ENCODE results near the gene TFPI. TPM values are rescaled to one million over a fixed set of nuclear protein-coding genes. Genes with fewer than 3 reads are reported as not detected.

Gene TFPI
- total RNA-seq, 2 donors from 2014 or later: 42.7 to 68.6 TPM

DNA sequence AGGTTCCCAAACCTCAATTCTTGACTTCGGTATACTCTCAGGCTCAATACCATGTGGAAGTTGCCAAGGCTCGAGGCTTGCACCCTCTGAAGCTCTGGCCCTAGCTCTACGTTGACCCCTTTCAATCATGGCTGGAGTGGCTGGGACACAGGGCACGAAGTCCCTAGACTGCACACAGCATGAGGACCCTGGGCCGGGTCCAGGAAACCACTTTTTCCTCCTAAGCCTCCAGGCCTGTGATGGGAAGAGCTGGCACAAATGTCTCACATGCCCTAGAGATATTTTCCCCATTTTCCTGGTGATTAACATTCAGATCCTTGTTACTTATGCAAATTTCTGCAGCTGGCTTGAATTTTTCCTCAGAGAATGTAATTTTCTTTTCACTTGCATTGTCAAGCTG lies 61.1 kb downstream of the TFPI start:
- intact Hi-C loops (cut with DNase I): loop anchor here in 1 of 2 donors (10.0 kb wide), 1 partner anchor 1022 kb away; no protein-coding TSS in a partner anchor
- ATAC-seq: no peak
- no peak for DNase-seq

DNA sequence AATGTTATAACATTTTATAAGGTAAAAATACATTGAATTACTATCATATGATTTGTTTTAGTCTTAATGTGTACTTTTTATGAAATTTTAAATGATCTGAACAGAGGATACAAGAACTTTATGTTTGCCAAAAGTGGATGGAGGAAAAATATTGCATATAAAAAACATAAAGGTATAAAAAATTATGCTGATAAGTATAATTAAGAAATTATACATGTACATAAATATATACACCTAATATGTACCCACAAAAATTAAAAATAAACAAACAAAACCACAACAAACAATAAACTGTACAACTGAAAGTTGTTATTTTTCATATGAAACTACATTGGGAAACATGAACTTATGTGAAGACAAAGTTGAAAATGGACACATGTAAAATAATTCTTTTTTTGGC lies 68.0 kb downstream of the TFPI start:
- intact Hi-C loops (cut with DNase I): no loop called here
- DNase-seq: no peak
- ATAC-seq: no peak

DNA sequence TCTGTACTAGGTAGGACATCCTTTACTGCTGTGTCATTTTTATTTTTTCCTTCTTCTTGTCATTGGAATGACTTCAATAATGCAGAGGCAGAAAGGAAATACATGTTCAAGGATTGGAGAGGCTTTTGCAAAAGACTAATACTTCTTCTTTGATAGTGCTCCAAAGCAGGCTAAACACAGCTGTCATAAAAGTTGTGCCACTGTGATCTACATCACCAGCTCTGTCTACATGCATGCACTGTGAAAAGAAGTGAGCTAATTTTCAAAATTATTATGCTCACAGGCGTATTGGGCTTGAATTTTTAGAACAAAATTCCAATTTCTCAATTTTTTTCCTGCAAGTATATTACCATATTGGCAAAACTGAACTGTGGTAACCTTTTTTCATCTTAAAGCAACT lies 68.7 kb downstream of the TFPI start:
- ATAC-seq: no peak
- no peak for DNase-seq
- intact Hi-C loops (cut with DNase I): no loop called here

DNA sequence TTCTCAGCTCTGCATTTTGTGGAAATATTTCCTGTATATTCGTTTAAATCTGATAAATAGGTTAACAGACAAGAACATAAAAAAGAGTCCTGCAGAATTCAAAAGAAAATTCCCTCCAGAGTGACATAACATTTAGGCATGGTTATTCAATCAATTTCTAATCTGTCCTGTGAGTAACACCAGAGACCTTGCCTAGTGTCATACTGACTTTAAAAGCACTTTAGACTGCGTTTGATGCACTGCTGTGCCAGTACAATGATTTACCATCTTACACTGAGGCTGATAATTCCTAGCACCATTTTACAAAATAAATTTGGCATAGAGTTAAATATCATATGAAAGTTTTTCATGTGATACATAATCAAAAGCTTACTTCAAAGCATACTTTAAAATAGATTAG lies 70.7 kb downstream of the TFPI start:
- ATAC-seq: no peak
- intact Hi-C loops (cut with DNase I): no loop called here
- no peak for DNase-seq

DNA sequence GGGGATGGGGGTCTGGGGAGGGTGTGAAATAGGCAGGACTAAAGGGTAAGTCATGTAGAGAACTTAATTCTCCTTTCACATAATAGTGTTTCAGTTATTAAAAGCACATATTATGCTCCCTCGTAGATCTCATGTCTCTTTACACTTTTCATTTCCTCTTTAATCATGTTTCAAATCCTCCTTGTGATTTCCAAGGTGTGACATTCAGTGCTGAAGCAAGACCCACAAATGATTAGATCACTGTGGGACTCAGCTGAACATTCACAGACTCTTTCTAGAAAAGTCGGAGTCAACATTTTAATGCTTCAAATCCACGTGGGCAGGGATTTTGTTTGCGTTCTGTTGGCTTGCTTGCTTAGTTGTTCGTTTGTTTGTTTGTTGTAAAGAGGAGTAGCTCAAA lies 71.4 kb downstream of the TFPI start:
- ATAC-seq (no peak), DNase-seq (no peak)
- intact Hi-C loops (cut with DNase I): no loop called here

DNA sequence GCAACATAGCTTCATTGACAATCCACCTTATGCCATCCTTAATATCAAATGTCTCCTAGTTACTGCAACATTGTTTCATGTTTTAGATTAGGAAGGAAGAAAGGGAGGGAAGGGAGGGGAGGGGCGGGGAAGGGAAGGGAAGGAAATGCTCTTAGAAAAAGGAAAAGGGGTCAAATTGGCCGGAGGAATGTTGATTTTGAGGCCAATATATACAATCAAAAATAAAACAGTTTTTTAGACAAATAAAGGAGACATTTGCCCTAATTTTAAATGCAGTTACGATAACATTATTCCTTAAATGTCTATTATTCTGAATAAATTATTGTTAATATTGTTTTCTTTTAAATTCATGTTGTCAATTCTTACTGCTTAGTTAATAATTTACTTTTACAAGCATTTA lies 72.7 kb downstream of the TFPI start:
- ATAC-seq (no peak), DNase-seq (no peak)
- intact Hi-C loops (cut with DNase I): no loop called here

DNA sequence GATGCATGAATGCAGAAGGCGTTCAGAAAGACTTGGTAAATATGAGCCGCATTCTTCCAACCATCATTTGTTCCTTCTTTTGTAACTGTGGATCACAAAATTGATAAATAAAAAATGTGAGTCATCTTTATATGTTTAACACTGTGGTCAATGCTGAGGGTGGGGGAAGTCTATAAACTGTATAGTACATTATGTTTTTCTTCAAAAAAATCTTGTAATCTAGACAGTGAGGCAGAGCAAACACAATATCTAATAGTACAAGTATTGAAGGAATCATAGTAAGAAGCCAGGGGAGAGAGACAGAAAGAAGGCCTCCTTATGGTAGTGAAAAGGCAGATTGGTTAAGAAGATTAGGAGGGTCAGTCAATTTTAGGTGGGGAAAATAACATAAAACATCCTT lies 75.5 kb downstream of the TFPI start:
- ATAC-seq: no peak
- no peak for DNase-seq
- intact Hi-C loops (cut with DNase I): no loop called here

DNA sequence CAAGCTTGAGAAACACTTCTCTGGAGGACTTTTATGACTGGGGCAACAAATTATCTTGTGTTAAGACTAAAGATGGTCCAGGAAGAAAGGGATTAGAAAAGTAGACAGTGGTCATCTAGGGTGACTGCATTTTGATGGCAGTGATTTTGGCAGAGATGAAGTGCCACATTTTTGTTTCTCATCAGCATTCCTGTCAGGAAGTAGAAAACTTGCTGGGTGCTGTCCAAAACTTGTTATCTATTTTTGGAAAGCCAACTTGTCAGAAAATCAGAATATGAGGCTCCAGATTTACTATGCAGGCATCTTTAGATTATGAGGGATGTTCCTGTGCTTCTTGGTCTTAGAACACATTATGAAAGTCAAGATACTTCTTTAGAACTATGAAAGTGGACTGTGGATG lies 77.2 kb downstream of the TFPI start:
- intact Hi-C loops (cut with DNase I): no loop called here
- ATAC-seq (no peak), DNase-seq (no peak)

DNA sequence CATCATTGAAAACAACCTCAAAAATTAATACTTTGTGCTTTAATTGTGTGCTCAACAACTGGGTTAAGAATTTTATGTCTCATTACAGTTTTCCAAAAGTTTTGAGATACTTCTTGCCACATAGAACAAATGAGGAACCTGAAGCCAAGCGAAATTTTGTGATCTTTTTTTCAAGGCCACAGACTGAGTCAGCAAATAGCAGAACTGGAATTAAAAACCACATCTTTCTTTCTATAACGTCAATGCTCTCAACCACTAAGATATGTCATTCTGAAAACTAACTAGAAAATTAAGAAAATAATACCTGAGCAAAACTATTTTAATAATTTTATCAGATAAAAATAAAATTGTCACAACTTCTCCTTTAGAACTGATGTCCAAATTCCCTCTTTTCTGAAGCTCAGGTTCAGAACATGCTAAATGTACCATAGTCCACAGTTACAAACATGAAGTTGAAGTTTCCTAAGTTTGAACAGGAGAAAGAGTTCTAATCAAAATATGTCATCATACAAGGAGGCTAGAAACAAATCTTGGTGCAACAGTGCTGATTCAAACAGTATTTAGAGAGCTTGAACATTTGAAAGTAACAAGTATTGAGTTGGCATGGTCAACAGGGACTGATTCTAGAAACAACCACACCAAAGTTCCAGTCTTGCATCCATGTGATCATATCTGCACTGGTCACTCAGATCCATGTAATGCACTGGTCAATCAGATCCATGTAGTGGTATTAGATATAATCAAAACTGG lies 78.6 kb downstream of the TFPI start:
- ATAC-seq (no peak), DNase-seq (no peak)
- intact Hi-C loops (cut with DNase I): no loop called here

DNA sequence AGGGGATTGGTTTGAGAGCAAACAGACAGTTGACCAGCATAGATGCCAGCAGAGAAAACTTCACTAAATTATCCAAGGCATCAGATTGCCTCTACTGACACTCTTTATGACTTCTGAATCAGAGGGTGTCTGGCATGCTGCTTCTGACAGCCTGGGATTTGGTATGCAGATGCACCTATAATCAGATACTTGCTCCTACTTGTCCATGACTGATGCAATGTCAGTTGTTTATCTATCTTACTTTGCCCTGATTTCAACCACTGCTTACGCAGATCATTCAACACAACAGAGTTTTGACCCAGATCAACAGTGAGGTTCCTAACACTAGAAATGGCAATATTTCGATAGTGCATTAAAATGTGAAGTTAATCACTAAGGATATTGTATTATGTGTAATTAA lies 83.5 kb downstream of the TFPI start:
- no peak for DNase-seq
- no peak for ATAC-seq
- intact Hi-C loops (cut with DNase I): no loop called here

DNA sequence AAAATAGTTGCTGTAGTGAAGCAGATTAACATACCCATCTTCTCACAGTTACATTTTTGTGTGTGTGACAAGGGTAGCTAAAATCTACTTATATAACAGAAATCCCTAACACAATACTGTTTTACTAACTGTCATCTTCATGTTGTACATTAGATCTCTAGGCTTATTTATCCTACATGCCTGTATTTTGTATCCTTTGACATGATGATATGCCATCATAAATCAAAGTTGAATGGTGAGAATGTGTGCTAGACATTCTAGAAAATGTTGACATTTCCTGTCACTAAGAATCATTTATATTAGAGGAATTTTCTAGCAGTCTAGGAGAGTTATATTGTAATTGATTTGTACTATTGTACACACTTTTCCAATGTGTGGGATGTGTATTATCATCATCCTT lies 84.7 kb downstream of the TFPI start:
- ATAC-seq: no peak
- no peak for DNase-seq
- intact Hi-C loops (cut with DNase I): no loop called here

DNA sequence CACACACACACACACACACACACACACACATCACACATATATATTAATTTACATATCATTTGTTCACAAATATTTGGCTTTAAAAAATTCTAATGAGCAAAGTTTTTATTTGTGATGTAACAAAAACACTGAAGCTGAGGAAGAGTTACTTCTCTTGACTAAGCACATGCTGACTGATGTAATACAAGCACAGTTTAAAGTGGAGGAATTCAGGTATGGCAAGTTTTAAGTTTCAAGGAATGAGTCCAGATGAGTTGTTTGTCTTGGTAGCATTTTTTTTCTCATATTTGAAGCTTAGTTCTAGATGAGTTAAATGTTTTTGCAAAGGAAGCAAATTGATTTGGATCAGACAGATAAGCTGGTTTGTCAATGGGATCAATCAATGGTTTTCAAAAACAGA lies 86.0 kb downstream of the TFPI start:
- intact Hi-C loops (cut with DNase I): no loop called here

DNA sequence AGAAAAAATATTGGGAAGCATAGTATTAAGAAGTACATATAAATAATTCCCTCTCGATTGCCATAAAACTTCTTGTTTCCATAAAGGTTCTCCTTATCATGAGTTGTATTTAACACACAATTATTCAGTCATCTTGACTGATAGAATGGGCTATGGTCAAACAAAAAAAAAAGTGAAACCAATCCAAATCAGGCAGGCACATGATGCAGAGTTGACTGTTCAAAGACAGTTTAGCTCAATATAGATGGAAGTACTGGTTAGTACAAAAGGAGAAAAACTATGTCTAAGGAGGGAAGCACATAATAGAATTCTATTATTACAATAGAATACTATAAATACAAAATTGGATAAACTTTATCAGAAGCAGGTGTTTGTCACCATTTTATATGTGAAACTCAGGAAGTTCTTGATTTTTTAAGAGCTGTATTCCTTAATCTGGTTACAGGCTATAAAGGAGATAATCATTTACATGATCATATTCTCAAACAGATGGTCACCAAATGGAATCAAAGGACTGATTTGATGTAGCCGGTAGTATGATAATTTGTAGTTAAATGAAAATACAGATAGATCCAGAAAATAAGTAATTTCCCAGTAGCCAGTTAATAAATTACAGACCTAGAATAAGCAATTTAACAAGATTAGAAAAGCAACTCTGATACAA lies 88.0 kb downstream of the TFPI start:
- intact Hi-C loops (cut with DNase I): no loop called here
- no peak for DNase-seq
- no peak for ATAC-seq

More for the DNA sequence above, 86.0 kb downstream of the TFPI start:
- no peak for DNase-seq
- ATAC-seq: no peak

DNA sequence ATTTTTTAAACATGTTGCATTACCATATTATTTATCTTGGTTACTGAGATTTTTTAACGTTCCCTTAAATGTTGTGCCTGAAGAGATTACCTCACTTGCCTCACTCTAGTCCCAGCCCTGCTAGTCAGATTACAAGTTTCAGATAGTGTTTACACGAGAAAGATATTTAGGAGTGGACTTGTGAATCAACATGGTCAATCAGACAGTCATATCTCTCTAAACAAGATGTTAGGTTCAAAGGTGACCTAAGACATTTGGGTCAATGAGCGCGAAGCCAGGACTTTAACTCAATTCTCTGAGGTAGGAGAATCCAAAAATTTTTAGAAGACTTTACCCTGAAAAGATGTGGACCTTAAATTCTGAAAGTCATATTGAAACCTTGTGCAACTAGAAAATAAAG lies 91.4 kb downstream of the TFPI start:
- ATAC-seq (no peak), DNase-seq (no peak)
- intact Hi-C loops (cut with DNase I): no loop called here

DNA sequence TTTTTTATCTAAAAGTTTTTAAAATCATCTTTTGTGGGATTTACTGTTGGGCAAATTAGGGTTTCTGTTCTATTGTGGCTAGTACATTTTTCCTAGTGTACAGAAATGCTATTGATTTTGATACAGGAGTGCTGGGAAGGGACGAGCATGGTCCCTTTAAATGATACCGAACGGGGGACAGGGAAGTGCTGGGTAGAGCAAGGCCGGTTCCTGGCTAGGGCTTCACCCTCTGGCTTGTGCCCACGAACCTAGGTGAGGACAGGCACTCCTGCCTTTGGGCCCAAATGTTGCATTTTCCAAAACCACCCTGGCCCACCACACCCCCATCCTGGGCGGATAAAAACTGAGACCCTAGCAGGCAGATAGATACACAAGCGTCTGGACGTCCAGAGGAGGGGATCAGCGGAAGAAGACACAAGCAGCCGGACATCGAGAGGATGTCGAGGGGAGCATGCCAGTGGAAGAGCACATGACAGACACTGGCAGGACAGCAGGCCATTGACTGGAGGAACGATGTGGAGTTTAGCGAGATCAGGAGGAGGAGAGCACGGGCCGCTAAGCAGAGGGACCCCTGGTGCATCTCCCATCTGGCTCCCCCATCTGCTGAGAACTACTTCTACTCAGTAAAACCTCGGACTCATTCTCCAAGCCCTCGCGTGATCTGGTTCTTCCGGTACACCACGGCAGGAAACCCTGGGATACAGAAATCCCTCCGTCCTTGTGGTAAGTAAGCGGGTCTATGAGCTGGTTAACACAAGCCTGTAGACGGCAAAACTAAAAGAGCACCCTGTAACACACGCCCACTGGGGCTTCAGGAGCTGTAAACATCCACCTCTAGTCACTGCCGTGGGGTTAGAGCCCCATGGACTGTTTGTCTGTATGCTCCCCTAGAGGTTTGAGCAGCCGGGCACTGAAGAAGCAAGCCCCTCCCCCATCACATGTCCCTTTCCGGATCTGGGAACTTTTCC lies 92.7 kb downstream of the TFPI start:
- intact Hi-C loops (cut with DNase I): no loop called here
- peak; percentile 93 to 94 for ATAC-seq

DNA sequence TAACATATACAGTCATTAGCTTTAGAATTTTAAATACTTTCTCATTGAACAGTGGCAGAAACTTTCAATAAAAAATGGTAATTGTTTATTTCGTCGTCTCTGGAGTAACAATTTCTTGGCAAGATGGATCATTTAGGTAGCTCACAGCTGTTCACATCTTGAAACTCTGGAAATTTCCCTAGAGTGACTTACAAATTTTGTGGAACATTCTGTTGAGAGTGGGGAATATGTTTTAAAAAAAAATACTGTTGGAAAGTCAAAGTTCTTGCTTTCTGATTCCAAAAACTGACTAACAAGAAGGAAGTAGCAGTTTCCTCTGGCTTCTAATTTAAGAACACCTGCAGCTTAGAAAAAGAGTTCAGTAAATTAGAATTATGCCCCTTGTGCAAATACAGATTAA lies 95.0 kb downstream of the TFPI start:
- no peak for ATAC-seq
- intact Hi-C loops (cut with DNase I): no loop called here

More for the DNA sequence above, 92.7 kb downstream of the TFPI start:
- DNase-seq: peak; percentile 39

DNA sequence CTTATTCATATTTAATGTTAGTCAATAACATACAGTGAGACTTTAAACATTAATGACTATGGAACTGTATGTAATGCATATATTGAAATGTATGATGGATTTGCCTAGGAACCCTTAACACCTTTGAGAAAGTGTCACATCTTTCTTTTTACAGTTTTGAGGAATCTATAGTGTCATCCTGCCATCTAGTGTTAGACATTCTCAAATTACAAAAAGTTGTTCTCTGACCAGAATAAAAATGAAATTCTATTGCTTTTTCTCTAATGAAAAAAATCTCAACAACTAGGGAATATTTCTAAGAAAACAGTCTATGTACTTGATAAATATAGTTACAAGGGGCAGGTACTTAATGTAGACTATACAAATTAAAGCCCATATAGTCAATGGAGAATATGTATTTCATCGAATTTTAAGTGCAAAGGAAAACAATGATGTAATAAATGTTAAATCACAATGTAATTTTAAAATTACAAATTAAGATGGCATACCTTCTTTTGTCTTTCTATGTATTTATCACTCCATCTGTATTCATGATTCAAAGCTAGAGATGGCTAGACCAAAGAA lies 101.1 kb downstream of the TFPI start:
- intact Hi-C loops (cut with DNase I): loop anchor here (1.0 to 5.0 kb wide), 3 partner anchors 156 to 591 kb away; no protein-coding TSS in a partner anchor
- DNase-seq (no peak), ATAC-seq (no peak)

More for the DNA sequence above, 95.0 kb downstream of the TFPI start:
- no peak for DNase-seq

DNA sequence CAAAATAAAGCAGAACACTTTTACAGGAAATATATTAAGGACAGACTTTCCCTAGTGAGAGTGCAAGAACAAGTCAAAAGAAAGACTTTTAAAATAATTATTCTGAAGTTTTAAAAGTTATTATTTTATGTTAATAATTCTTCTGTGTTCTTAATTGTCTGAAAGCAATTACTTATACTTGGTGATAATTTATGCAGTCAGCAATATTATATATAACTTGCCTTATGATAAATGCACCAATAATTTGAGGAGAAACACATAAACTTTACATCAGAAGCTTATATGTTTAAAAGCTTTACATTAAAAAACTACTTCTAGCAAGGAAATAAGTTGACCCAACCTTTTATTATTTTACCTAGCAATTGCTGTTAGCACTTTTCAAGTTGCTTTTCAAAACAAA lies 102.7 kb downstream of the TFPI start:
- ATAC-seq (no peak), DNase-seq (no peak)
- intact Hi-C loops (cut with DNase I): loop anchor here (5.0 kb wide), 2 partner anchors 154 to 589 kb away; no protein-coding TSS in a partner anchor

DNA sequence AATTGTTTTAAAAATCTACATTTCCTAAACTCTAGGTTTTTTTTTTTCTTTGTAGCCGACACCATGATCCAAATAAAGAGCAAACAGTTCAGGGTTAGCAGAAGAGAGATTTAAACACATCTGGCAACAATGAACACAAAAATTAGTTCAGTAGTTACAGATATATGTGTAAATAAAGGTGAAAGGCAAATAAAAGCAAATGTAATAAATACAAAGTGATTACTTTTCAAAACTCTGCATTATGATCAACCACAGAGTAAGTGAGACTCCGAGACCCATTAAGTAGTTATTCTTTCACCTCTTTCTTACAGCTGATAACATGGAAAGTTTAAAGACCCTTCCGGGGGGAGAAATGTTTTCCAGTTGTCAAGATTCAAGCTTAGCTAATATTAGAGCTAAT lies 106.9 kb downstream of the TFPI start:
- DNase-seq: no peak
- no peak for ATAC-seq
- intact Hi-C loops (cut with DNase I): no loop called here

All from left cardiac atrium (tissue), 4 donors.